Caco-2 (cell line): ENCODE results near the gene HK1. TPM values are rescaled to one million over a fixed set of nuclear protein-coding genes. Genes with fewer than 3 reads are reported as not detected.

Experiments used
- BruUV-seq: library from RNA; stranded (reverse); fragments of 400-500 nt; replicated peaks from 2 replicates; lab custom pipeline; 2021; lab: Mats Ljungman, UMichigan
- CTCF ChIA-PET: fragments of 300-600 bp; sonication (Branson Sonifier 250); formaldehyde crosslinking; loops from one replicate; lab custom pipeline; 2022; ENCODE audit warnings: antibody characterized with exemption; lab: Charles Lee
- POLR2A ChIA-PET: fragments of 300-600 bp; sonication (Branson Sonifier 250); formaldehyde crosslinking; loops from one replicate; lab custom pipeline; 2022; ENCODE audit warnings: antibody characterized with exemption; lab: Charles Lee
- DNase-seq, 2 experiments: peaks; one replicate each; pipeline versions ENCODE4 v3.0.0 to v3.0.0-alpha.2; 2020 to 2022
- H3K27me3 ChIP-seq: replicated peaks from 2 replicates; pipeline ENCODE4 v1.6.0; 2011; ENCODE audit warnings: low read length; ENCODE audit not compliant: control insufficient read depth, insufficient read depth
- H3K36me3 ChIP-seq: 2 replicates; pipeline ENCODE4 v1.5.1; 2011; ENCODE audit warnings: low read length; ENCODE audit not compliant: control insufficient read depth, insufficient read depth
- H3K4me1 ChIP-seq: fragments of 250-450 bp; sonication (Bioruptor Pico); 2 replicates; pipeline ENCODE4 v1.5.1; 2020; ENCODE audit warnings: mild to moderate bottlenecking
- H3K4me3 ChIP-seq: 2 replicates; pipeline ENCODE4 v1.5.1; 2011; ENCODE audit warnings: low read depth, mild to moderate bottlenecking, control low read depth, low read length
- H3K9me3 ChIP-seq: fragments of 250-450 bp; sonication (Bioruptor Pico); 2 replicates; pipeline ENCODE4 v1.5.1; 2020; ENCODE audit warnings: mild to moderate bottlenecking, moderate library complexity
- H3K27ac Mint-ChIP-seq: one replicate; pipeline ENCODE4 v1.8.0; 2022; ENCODE audit warnings: mixed read lengths; ENCODE audit not compliant: unreplicated experiment
- H3K27me3 Mint-ChIP-seq: one replicate; pipeline ENCODE4 v1.8.0; 2022; ENCODE audit warnings: mixed read lengths; ENCODE audit not compliant: insufficient read depth, unreplicated experiment
- H3K36me3 Mint-ChIP-seq: one replicate; pipeline ENCODE4 v1.8.0; 2022; ENCODE audit warnings: mild to moderate bottlenecking, mixed read lengths; ENCODE audit not compliant: insufficient read depth, unreplicated experiment
- H3K4me1 Mint-ChIP-seq: one replicate; pipeline ENCODE4 v1.8.0; 2022; ENCODE audit warnings: low read depth, mixed read lengths; ENCODE audit not compliant: unreplicated experiment
- H3K4me3 Mint-ChIP-seq: one replicate; pipeline ENCODE4 v1.8.0; 2022; ENCODE audit warnings: mild to moderate bottlenecking, moderate library complexity, mixed read lengths; ENCODE audit not compliant: unreplicated experiment
- H3K9me3 Mint-ChIP-seq: one replicate; pipeline ENCODE4 v1.8.0; 2022; ENCODE audit warnings: mixed read lengths; ENCODE audit not compliant: unreplicated experiment
- intact Hi-C: fragments of 100-400 bp; cut with micrococcal nuclease; formaldehyde crosslinking; loops from one replicate; pipeline ENCODE4 v1.10.0; 2022; ENCODE audit not compliant: unreplicated experiment
- total RNA-seq: library from RNA; stranded (reverse); gene quantifications from 2 replicates; pipeline ENCODE4 v1.2.3, GENCODE V29; 2022
- TF ChIP-seq, protein P1 (sequence below), 2 experiments: fragments of 200-600 bp in 1 of 2; IDR thresholded peaks; 1 replicate in 1 of 2; 2 replicates in 1 of 2; pipeline versions ENCODE4 v1.5.1 to v1.8.0; 2011 to 2022; ENCODE audit warnings: antibody characterized with exemption in 1 of 2, control low read depth in 1 of 2, inconsistent platforms in 1 of 2, low read depth in 1 of 2, low read length in 1 of 2, mild to moderate bottlenecking in 1 of 2, moderate library complexity in 1 of 2; ENCODE audit not compliant: insufficient read depth in 1 of 2, severe bottlenecking in 1 of 2, unreplicated experiment in 1 of 2

The HK1 gene
- total RNA-seq, 1 experiment from 2014 or later: 35.4 TPM

DNA sequence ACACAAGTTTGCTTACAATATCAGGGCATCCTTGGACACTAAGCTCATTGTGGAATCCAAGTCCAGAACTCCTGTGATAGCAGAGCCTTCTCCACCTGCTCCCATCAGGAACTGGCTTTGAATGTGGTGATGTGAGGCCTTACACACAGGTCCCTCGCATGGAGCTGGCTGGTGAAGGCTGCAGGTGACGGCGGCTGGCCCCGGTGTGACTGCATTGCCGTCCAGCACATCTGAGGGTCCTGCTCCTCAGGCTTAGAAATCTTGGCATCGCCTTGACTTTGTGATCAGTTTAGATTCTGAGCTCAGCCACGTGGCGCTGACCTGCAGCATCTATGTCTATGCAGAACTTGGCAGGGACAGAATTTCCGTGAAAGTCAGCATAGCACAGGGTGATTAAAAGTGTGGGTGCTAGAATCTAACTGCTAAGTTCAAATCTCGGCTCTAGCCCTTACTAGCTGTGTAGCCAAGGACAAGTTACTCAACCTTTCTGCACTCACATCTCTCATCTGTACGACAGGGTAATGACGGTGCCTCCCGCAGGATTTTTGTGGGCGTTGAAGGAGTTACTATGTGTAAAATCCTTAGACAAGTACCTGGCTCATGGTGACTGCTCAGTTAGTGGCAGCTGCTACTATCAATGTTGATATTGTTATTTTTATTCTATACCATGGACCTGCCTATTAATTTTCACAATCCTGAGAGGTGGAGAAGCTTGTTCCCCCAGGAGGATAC, 31.5 kb upstream of the HK1 start:
- no peaks in the 10 kb centered on the region; the same call in 1 of the 2 replicates for H3K9me3 ChIP-seq
- CTCF ChIA-PET: interaction anchor here (1.0 kb wide), 1 partner anchor 146 kb away, joined by 4 read pairs; no protein-coding TSS in a partner anchor
- Mint-ChIP-seq H3K27me3 (no peaks in the 10 kb centered on the region), H3K27ac (no peak overlapping the region), H3K4me3 (no peak overlapping the region), H3K9me3 (peaks cover 10% of the 10 kb centered on the region), H3K36me3 (no peaks in the 10 kb centered on the region), H3K4me1 (no peaks in the 10 kb centered on the region)
- no peaks in the 10 kb centered on the region for H3K4me1 ChIP-seq
- no peak overlapping the region for H3K4me3 ChIP-seq
- POLR2A ChIA-PET: no interaction called here
- intact Hi-C loops: no loop called here
- H3K36me3 ChIP-seq: no peaks in the 10 kb centered on the region
- TF ChIP-seq, protein P1, sequence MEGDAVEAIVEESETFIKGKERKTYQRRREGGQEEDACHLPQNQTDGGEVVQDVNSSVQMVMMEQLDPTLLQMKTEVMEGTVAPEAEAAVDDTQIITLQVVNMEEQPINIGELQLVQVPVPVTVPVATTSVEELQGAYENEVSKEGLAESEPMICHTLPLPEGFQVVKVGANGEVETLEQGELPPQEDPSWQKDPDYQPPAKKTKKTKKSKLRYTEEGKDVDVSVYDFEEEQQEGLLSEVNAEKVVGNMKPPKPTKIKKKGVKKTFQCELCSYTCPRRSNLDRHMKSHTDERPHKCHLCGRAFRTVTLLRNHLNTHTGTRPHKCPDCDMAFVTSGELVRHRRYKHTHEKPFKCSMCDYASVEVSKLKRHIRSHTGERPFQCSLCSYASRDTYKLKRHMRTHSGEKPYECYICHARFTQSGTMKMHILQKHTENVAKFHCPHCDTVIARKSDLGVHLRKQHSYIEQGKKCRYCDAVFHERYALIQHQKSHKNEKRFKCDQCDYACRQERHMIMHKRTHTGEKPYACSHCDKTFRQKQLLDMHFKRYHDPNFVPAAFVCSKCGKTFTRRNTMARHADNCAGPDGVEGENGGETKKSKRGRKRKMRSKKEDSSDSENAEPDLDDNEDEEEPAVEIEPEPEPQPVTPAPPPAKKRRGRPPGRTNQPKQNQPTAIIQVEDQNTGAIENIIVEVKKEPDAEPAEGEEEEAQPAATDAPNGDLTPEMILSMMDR (IDR thresholded peaks at IDR 0.05; ENCODE audit: insufficient read depth in 1 of 2, low read depth in 1 of 2, low read length in 1 of 2, severe bottlenecking in 1 of 2, unreplicated experiment in 1 of 2): no peak
- no peaks in the 10 kb centered on the region for H3K27me3 ChIP-seq
- no peak for DNase-seq
- no TSS peak for BruUV-seq

DNA sequence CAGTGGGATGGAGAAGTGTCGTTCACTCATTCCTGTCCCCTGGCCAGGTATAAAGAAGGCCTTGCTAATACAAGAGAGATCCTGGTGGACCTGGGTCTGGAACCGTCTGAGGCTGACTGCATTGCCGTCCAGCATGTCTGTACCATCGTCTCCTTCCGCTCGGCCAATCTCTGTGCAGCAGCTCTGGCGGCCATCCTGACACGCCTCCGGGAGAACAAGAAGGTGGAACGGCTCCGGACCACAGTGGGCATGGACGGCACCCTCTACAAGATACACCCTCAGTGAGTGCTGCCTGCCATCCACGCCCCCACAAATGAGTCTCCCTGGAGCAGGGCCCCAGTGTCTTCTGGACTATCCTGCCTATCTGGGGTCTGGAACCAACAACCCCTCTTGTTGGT, 31.0 kb upstream of the HK1 start:
- Histone ChIP-seq H3K4me3 (no peak overlapping the region), H3K4me1 (no peaks in the 10 kb centered on the region), H3K36me3 (no peaks in the 10 kb centered on the region), H3K27me3 (no peaks in the 10 kb centered on the region), H3K9me3 (peaks cover 4% of the 10 kb centered on the region; the same call in 1 of the 2 replicates)
- no peak overlapping the region for H3K4me3 Mint-ChIP-seq
- H3K4me1 Mint-ChIP-seq: no peaks in the 10 kb centered on the region
- peaks cover 10% of the 10 kb centered on the region for H3K9me3 Mint-ChIP-seq
- H3K36me3 Mint-ChIP-seq: no peaks in the 10 kb centered on the region
- CTCF ChIA-PET: interaction anchor here (1.0 kb wide), 1 partner anchor 145 kb away, joined by 4 read pairs; no protein-coding TSS in a partner anchor
- intact Hi-C loops: no loop called here
- no peak overlapping the region for H3K27ac Mint-ChIP-seq
- TF ChIP-seq, protein P1 (IDR thresholded peaks at IDR 0.05; ENCODE audit: insufficient read depth in 1 of 2, low read depth in 1 of 2, low read length in 1 of 2, severe bottlenecking in 1 of 2, unreplicated experiment in 1 of 2): no peak
- POLR2A ChIA-PET: no interaction called here
- BruUV-seq: no TSS peak
- H3K27me3 Mint-ChIP-seq: no peaks in the 10 kb centered on the region
- DNase-seq: no peak

DNA sequence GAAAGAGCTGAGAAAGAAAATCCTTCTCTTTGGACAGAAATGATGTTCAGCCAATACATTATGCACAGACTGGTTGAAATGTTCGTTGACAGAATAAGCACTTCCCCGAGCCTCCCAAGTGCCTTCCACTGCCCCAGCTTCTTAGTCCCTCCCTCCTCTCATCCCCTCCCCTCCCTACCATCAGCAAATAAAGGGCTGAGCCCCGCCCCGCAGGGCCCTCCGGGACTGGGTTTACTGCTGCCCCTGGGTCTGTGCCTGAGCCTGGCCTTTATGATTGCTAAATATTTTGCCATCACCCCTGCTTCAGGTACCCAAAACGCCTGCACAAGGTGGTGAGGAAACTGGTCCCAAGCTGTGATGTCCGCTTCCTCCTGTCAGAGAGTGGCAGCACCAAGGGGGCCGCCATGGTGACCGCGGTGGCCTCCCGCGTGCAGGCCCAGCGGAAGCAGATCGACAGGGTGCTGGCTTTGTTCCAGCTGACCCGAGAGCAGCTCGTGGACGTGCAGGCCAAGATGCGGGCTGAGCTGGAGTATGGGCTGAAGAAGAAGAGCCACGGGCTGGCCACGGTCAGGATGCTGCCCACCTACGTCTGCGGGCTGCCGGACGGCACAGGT, 30.1 kb upstream of the HK1 start:
- no TSS peak for BruUV-seq
- H3K4me3 Mint-ChIP-seq: no peak overlapping the region
- H3K27me3 Mint-ChIP-seq: no peaks in the 10 kb centered on the region
- Histone ChIP-seq H3K36me3 (no peaks in the 10 kb centered on the region), H3K27me3 (no peaks in the 10 kb centered on the region), H3K4me3 (no peak overlapping the region), H3K9me3 (peaks cover 4% of the 10 kb centered on the region; the same call in 1 of the 2 replicates), H3K4me1 (no peaks in the 10 kb centered on the region)
- H3K4me1 Mint-ChIP-seq: no peaks in the 10 kb centered on the region
- TF ChIP-seq, protein P1 (IDR thresholded peaks at IDR 0.05; ENCODE audit: insufficient read depth in 1 of 2, low read depth in 1 of 2, low read length in 1 of 2, severe bottlenecking in 1 of 2, unreplicated experiment in 1 of 2): no peak
- no peak for DNase-seq
- peaks cover 10% of the 10 kb centered on the region for H3K9me3 Mint-ChIP-seq
- intact Hi-C loops: no loop called here
- ChIA-PET POLR2A (no interaction called here), CTCF (no interaction called here)
- no peaks in the 10 kb centered on the region for H3K36me3 Mint-ChIP-seq
- H3K27ac Mint-ChIP-seq: no peak overlapping the region
